ENCODE measurements around the gene AOPEP. TPM values are rescaled to one million over a fixed set of nuclear protein-coding genes. Genes with fewer than 3 reads are reported as not detected.

Gene AOPEP
- total and polyA plus RNA-seq, 11 donors = 105 to 310 (median 185) TPM

- Histone ChIP-seq H3K4me3 (no peak overlapping the region), H3K27me3 (no peaks in the 10 kb centered on the region), H3K4me1 (peaks cover 10 to 56% (median 47%) of the 10 kb centered on the region in 12 donors), H3K36me3 (peaks cover 0 to 11% (median 0%) of the 10 kb centered on the region in 9 donors), H3K9me3 (no peaks in the 10 kb centered on the region), H3K27ac (peak overlapping the region in 11 of 12 donors; percentile 57 to 88 (median 74))
- TF ChIP-seq, protein P1, sequence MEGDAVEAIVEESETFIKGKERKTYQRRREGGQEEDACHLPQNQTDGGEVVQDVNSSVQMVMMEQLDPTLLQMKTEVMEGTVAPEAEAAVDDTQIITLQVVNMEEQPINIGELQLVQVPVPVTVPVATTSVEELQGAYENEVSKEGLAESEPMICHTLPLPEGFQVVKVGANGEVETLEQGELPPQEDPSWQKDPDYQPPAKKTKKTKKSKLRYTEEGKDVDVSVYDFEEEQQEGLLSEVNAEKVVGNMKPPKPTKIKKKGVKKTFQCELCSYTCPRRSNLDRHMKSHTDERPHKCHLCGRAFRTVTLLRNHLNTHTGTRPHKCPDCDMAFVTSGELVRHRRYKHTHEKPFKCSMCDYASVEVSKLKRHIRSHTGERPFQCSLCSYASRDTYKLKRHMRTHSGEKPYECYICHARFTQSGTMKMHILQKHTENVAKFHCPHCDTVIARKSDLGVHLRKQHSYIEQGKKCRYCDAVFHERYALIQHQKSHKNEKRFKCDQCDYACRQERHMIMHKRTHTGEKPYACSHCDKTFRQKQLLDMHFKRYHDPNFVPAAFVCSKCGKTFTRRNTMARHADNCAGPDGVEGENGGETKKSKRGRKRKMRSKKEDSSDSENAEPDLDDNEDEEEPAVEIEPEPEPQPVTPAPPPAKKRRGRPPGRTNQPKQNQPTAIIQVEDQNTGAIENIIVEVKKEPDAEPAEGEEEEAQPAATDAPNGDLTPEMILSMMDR (IDR thresholded peaks at IDR 0.05) = peak in 1 of 12 donors; percentile 12
- TF ChIP-seq POLR2A (IDR thresholded peaks at IDR 0.05) = no peak
- intact Hi-C loops (cut with DNase I) = loop anchor here in 6 of 10 donors (5.0 to 10.0 kb wide), 5 partner anchors 46 to 84 kb away; no protein-coding TSS in a partner anchor
- no peak for DNase-seq
- peak in 2 of 4 donors; percentile 6 to 42 for ATAC-seq
- WGBS, 4 donors = 42 to 47% (median 43%) methylated on average over 5 of the region's 5 CpGs
Observed at GRCh38 chr9:94951324-94952135, 225.0 kb downstream of the AOPEP start.

DNA sequence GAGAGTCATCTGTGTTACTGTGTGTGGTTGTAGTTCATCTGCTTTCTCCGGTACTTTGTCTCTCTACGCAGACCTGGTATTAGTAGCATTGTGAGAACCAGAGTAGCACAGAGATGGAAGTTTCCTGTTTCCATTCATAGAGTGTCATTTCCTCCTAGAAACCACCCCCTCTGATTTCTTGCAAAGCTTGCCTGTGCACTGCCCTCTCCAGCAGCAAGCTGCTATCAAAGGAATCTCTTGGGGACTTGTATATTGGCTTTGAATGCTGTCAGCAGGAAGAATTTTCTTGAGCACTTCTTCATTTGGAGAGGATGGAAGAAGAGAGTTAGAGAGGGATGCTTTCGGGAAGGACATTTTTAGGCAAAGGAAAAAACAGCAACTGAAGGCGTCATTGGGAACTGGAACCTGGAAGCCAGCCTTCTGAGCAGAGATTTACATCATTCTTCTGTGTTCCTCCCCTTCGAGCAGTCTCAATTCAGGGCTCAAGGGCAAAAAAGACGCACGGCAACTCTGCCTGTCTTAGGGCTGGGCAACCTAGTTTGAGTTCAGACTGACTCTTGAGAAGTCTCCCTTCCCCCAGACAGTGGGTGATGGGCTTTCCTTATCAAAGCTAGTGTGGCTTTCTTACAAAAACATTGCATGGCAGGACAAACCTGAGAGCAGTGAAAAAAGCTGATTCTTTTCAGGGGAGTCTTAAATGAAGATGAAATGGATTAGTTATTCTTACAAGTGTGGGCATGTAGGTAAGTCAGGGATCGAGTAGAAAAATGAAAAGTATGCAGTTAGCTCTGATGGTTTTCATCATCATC, 226.3 kb downstream of the AOPEP start:
- no peak for TF ChIP-seq POLR2A (IDR thresholded peaks at IDR 0.05)
- TF ChIP-seq, protein P1 (IDR thresholded peaks at IDR 0.05) = no peak
- no peaks in the 10 kb centered on the region for H3K27me3 ChIP-seq
- intact Hi-C loops (cut with DNase I) = loop anchor here in 6 of 10 donors (5.0 to 10.0 kb wide), 5 partner anchors 45 to 85 kb away; no protein-coding TSS in a partner anchor
- H3K36me3 ChIP-seq = peaks cover 0 to 15% (median 0%) of the 10 kb centered on the region in 9 donors
- H3K4me1 ChIP-seq = peaks cover 10 to 56% (median 47%) of the 10 kb centered on the region in 12 donors
- WGBS, 4 donors = 11 to 26% (median 21%) methylated on average over 8 of the region's 8 CpGs
- ATAC-seq (peak; percentile 23 to 77 (median 56)), DNase-seq (peak in 2 of 5 donors; percentile 46 to 65)
- peak overlapping the region; percentile 43 to 88 (median 74) for H3K27ac ChIP-seq
- H3K9me3 ChIP-seq = no peaks in the 10 kb centered on the region
- H3K4me3 ChIP-seq = peak overlapping the region in 3 of 12 donors; percentile 1 to 15 (median 2)

GRCh38 chr9:94956731-94957130, 230.2 kb downstream of the AOPEP start:
- WGBS, 4 donors = 78 to 84% (median 80%) methylated on average over 5 of the region's 5 CpGs
- TF ChIP-seq POLR2A (IDR thresholded peaks at IDR 0.05) = no peak
- TF ChIP-seq, protein P1 (IDR thresholded peaks at IDR 0.05) = no peak
- intact Hi-C loops (cut with DNase I) = loop anchor here in 3 of 10 donors (5.0 to 10.0 kb wide), 3 partner anchors 36 to 82 kb away; no protein-coding TSS in a partner anchor

More at GRCh38 chr9:94956731-94957130, 230.2 kb downstream of the AOPEP start:
- DNase-seq (no peak), ATAC-seq (no peak)
- H3K9me3 ChIP-seq = no peaks in the 10 kb centered on the region
- peaks cover 0 to 15% (median 0%) of the 10 kb centered on the region in 9 donors for H3K36me3 ChIP-seq
- no peak overlapping the region for H3K27ac ChIP-seq
- H3K27me3 ChIP-seq = no peaks in the 10 kb centered on the region
- H3K4me1 ChIP-seq = peaks cover 6 to 23% (median 19%) of the 10 kb centered on the region in 12 donors
- no peak overlapping the region for H3K4me3 ChIP-seq

Measured in heart left ventricle (tissue), 16 donors.